Duodenal mucosa (tissue), 2 donors: ENCODE measurements around the gene LMTK2.
A peak's percentile ranks its signal among the peaks of the same experiment; 100 is the strongest.

ENCODE experiments used
- H3K27ac ChIP-seq: one replicate; pipeline ENCODE4 v1.7.0; 2013; ENCODE audit warnings: low read depth, low read length
- H3K27me3 ChIP-seq, 2 donors: one replicate each; pipeline ENCODE4 v1.7.0; 2013; ENCODE audit warnings: low read length in 2 of 2, control low read depth in 1 of 2; ENCODE audit not compliant: insufficient read depth in 2 of 2, control insufficient read depth in 1 of 2
- H3K36me3 ChIP-seq, 2 donors: one replicate each; pipeline ENCODE4 v1.7.0; 2013; ENCODE audit warnings: low read length in 2 of 2, control low read depth in 1 of 2; ENCODE audit not compliant: insufficient read depth in 2 of 2, control insufficient read depth in 1 of 2
- H3K4me1 ChIP-seq, 2 donors: one replicate each; pipeline ENCODE4 v1.7.0; 2013; ENCODE audit warnings: low read length in 2 of 2, control low read depth in 1 of 2; ENCODE audit not compliant: insufficient read depth in 2 of 2, control insufficient read depth in 1 of 2
- H3K4me3 ChIP-seq, 2 donors: one replicate each; pipeline ENCODE4 v1.7.0; 2013; ENCODE audit warnings: low read length in 2 of 2, low read depth in 1 of 2
- H3K9ac ChIP-seq, 2 donors: one replicate each; pipeline ENCODE4 v1.7.0; 2013; ENCODE audit warnings: low read length in 2 of 2, low read depth in 1 of 2
- H3K9me3 ChIP-seq, 2 donors: one replicate each; pipeline ENCODE4 v1.7.0; 2013; ENCODE audit warnings: low read length in 2 of 2, control low read depth in 1 of 2; ENCODE audit not compliant: control insufficient read depth in 1 of 2

The LMTK2 gene

DNA sequence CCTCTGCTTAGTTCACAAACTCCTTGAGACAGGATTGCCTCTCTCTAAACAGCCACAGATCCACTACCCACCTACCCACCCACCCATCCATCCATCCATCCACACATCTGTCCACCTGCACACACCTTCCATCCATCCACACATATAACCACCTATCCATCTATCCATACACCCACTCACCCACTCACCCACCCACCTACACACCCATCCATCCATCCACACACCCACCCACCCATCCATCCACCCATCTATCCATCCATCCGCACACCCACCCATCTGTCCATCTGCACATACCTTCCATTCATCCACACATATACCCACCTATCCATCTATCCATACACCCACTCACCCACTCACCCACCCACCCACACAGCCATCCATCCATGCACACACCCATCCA, 135.7 kb downstream of the LMTK2 start:
- Histone ChIP-seq H3K9ac (no peak overlapping the region), H3K4me1 (no peaks in the 10 kb centered on the region), H3K36me3 (peaks cover 4 to 25% of the 10 kb centered on the region in 2 donors), H3K9me3 (no peaks in the 10 kb centered on the region), H3K4me3 (no peak overlapping the region), H3K27me3 (no peaks in the 10 kb centered on the region), H3K27ac (no peak overlapping the region)

DNA sequence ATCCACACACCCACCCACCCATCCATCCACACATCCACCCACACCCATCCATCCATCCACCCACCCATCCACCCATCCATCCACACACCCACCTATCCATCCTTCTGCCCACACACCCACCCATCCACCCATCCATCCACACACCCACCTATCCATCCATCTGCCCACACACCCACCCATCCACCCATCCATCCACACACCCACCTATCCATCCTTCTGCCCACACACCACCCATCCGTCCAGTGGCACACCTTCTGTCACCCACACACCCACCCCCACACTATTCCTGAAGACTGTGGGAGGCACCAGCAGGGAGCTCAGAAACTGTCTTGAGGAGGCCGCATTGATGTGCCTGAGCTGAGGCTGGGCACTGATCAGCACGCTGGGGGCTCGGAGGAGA, 136.3 kb downstream of the LMTK2 start:
- no peak overlapping the region for H3K4me3 ChIP-seq
- H3K4me1 ChIP-seq = no peaks in the 10 kb centered on the region
- peaks cover 4 to 21% of the 10 kb centered on the region in 2 donors for H3K36me3 ChIP-seq
- H3K27ac ChIP-seq = no peak overlapping the region
- no peaks in the 10 kb centered on the region for H3K9me3 ChIP-seq
- H3K27me3 ChIP-seq = no peaks in the 10 kb centered on the region
- H3K9ac ChIP-seq = no peak overlapping the region

DNA sequence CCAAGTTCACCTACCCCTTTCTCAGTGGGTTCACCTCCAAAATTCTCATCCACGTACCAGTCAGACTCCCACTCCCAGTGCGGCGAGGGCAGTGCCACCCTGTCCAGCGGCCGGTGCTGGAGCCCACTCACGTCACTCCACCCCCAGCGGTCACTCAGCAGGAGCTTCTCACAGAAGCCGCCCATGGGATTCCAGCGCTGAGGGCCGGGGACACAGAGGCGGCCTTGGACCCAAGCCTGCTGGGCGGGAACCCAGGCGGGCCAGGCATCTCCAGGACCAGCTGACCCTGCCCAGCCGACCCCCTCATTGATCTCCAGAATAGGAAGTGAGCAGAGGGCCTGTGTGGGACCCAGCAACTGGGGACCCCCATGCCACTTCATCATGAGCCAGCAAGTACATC, 138.2 kb downstream of the LMTK2 start:
- no peak overlapping the region for H3K9ac ChIP-seq
- H3K36me3 ChIP-seq = peaks cover 0 to 10% of the 10 kb centered on the region in 2 donors

DNA sequence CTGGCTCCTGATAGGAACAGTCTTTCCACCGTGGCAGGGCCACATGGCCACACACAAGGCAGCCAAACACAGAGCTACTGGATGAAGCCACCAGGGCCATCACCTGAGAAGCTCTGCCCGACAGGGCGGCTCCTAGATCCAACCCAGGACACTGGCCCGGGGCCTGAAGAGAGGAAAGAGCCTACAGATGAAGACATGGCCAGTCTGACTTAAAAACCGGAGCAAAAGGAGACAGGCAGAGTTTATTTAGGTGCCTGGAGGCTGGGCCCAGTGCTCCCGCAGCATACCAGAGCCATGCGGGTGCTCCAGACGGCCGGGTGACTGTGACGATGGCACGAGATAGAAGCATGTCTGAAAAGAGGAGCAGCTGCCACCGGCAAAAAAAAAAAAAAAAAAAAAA, 141.5 kb downstream of the LMTK2 start:
- H3K27ac ChIP-seq = no peak overlapping the region
- H3K4me1 ChIP-seq = peaks cover 23 to 26% of the 10 kb centered on the region in 2 donors
- no peaks in the 10 kb centered on the region for H3K27me3 ChIP-seq
- H3K9ac ChIP-seq = no peak overlapping the region
- H3K4me3 ChIP-seq = no peak overlapping the region
- H3K36me3 ChIP-seq = peaks cover 0 to 7% of the 10 kb centered on the region in 2 donors
- no peaks in the 10 kb centered on the region for H3K9me3 ChIP-seq

More for the DNA sequence above, 138.2 kb downstream of the LMTK2 start:
- no peaks in the 10 kb centered on the region for H3K9me3 ChIP-seq
- H3K27me3 ChIP-seq = no peaks in the 10 kb centered on the region
- H3K4me1 ChIP-seq = peaks cover under 1 to 4% of the 10 kb centered on the region in 2 donors
- H3K4me3 ChIP-seq = no peak overlapping the region
- no peak overlapping the region for H3K27ac ChIP-seq

DNA sequence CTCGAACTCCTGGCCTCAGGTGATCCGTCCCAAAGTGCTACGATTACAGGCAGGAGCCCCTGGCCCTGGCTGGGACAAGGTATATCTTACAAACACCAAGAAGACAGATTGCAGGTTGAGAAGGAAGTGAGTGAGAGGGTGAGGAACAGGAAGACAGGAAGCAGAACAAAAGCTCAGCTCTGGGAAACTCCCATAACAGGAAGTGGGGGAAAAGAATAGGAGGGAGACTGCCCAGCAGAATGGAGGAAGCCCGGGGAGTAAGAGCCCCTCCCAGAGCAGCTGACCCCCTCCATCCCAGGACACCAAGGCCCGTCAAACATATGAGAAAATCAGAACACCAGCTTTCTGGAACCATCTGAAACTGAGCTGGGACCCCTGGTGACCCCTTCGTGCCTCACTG, 142.4 kb downstream of the LMTK2 start:
- Histone ChIP-seq H3K27ac (no peak overlapping the region), H3K9ac (no peak overlapping the region), H3K4me1 (peaks cover 28 to 30% of the 10 kb centered on the region in 2 donors), H3K36me3 (peaks cover 0 to 6% of the 10 kb centered on the region in 2 donors), H3K4me3 (no peak overlapping the region), H3K9me3 (no peaks in the 10 kb centered on the region), H3K27me3 (no peaks in the 10 kb centered on the region)

DNA sequence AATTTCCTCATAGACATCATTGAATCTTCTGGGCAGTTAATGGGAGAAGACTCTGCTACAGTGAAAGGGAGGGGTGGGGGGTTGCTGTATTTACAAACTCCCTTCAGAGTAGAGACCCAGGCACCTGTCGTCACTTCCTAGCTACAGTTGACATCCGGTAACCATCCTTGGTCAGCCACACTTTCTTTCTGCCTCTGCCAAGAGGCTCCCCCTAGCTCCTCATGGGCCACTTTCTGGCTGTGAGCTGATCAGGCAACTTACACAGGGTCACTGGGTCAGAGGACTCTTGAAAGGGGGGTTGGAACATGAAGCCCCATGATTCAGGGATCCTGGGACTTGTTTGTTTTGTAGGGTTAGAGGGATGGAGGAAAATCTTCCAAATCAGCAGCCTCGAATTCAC, 144.1 kb downstream of the LMTK2 start:
- Histone ChIP-seq H3K4me1 (peaks cover 28 to 30% of the 10 kb centered on the region in 2 donors), H3K36me3 (peaks cover 0 to 6% of the 10 kb centered on the region in 2 donors), H3K9ac (peak overlapping the region; percentile 81 to 84), H3K27ac (peak overlapping the region; percentile 26), H3K4me3 (peak overlapping the region; percentile 96 to 97), H3K27me3 (no peaks in the 10 kb centered on the region), H3K9me3 (no peaks in the 10 kb centered on the region)

DNA sequence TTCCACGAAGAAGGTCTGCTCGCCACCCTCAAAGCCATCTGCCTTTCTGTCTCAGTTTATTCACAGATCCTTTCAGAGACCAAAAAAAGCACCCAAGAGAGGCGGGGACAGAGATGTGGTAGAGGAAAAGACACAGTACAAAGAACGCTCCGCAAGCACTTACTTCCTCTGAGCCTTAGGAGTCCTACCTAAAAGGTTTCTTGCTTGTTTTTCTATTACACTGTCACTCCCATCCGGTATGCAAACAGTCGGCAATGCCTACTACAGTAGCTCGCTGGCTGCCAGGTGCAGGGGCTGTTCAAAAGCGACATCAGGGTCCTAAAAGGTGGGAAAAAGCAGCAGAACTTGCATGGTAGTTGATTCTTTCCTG, 144.6 kb downstream of the LMTK2 start:
- Histone ChIP-seq H3K9ac (peak overlapping the region; percentile 81 to 84), H3K36me3 (peaks cover 0 to 6% of the 10 kb centered on the region in 2 donors), H3K4me1 (peaks cover 28 to 30% of the 10 kb centered on the region in 2 donors), H3K27me3 (no peaks in the 10 kb centered on the region), H3K27ac (peak overlapping the region; percentile 88), H3K4me3 (peak overlapping the region; percentile 96 to 97), H3K9me3 (no peaks in the 10 kb centered on the region)

DNA sequence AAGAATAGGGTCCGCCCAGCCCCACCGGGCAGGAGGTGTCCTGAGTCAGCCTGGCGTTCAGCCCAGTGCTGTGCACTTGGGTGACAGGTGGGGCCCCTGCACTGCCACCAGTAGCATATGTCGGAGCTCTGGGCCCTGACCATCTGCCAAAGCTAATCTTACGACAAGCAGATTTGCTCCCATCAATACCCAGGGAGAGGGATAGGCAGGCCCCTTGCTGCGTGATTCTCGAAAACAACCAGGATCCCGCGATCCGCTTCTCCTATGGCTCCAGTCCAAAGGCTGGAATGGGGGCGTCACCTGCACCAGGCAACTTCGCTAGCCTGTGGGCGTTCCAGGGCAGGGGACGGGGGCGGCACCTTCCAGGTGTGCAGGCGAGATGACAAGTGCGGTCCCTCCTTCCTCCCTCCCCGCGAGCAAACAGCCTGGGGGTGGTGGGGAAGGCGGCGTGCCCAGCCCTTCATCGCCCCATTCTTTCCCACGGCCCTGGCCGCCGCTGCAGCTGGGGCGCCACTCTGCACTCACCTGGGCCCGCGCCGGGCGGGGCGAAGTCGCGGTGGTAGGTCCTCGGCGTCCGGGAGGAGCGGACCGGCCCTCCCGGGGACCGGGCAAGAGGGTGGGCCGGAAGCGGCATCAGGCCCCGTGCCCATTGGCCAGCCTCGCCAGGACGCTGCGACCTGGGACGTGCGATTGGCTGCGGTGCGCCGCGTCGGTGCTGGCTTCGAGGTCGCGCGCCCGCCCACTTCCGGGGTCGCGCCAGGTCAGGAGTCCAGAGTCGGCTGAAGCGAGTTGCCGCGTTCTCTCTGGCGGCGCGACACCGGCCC, 145.2 kb downstream of the LMTK2 start, which contains the start of gene TECPR1:
Gene TECPR1 (minus strand): TSS at position 632 of the 824 bp plus-strand sequence. CDS start 6,086 bp downstream, outside the sequence.
- peak within 1 kb of the TSS; percentile 81 to 84 for H3K9ac ChIP-seq

DNA sequence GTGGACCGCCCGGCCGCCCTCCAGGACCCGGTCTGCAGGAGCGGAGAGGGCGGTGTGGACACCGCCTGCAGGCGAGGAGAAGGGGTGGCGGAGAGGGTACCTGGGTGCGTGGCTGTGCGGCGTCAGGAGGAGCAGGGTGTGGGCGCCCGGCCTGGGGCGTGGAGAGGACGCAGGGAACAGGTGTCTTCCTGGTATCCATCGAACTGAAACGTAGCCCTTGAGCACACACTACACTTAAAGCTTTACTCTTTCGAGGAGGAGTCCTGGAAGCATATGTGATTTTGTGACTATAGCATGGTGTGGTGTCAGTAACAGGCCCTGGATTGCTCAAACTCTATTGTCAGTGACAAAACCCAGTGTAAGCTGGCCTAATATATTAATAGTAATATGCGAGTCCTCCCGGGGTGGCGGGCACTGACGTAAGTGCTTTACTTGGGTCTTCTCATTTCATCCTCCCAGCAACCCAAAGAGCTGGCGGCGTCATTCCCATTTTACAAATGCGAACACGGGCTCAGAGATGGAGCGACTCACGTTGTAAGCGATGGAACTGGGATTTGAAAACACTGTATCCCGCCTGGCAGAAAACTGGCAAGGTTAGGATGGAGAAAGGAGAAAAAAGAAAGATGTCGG, 145.9 kb downstream of the LMTK2 start:
- H3K27ac ChIP-seq = peak overlapping the region; percentile 88
- H3K36me3 ChIP-seq = peaks cover 0 to 13% of the 10 kb centered on the region in 2 donors
- H3K9ac ChIP-seq = peak overlapping the region; percentile 81 to 84
- H3K9me3 ChIP-seq = no peaks in the 10 kb centered on the region
- no peaks in the 10 kb centered on the region for H3K27me3 ChIP-seq
- peak overlapping the region; percentile 96 to 97 for H3K4me3 ChIP-seq
- peaks cover 28 to 30% of the 10 kb centered on the region in 2 donors for H3K4me1 ChIP-seq

More for the DNA sequence above, 145.2 kb downstream of the LMTK2 start, which contains the start of gene TECPR1:
- H3K9me3 ChIP-seq = no peaks in the 10 kb centered on the region
- peak within 1 kb of the TSS; percentile 96 to 97 for H3K4me3 ChIP-seq
- H3K27ac ChIP-seq = peak within 1 kb of the TSS; percentile 88
- H3K4me1 ChIP-seq = peaks cover 28 to 30% of the 10 kb centered on the region in 2 donors
- no peaks in the 10 kb centered on the region for H3K27me3 ChIP-seq
- H3K36me3 ChIP-seq = peaks cover 0 to 8% of the 10 kb centered on the region in 2 donors

DNA sequence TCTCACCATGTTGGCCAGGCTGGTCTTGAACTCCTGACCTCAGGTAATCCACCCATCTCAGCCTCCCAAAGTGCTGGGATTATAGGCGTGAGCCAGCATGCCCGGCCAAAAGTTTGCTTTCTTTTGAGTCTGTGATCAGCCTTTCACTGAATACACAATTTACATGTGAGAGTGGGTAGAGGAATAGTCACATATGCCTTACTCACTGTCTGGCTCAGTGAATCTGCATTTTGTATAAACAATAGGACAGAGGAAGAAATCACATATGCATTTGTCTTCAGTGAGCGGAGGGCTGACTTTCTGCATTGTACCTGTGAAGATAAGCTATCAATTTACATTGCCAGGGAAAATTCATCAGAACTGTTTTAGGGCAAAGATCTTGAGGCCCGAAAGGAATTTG, 147.9 kb downstream of the LMTK2 start:
- peaks cover 25 to 31% of the 10 kb centered on the region in 2 donors for H3K4me1 ChIP-seq
- no peak overlapping the region for H3K27ac ChIP-seq
- H3K4me3 ChIP-seq = no peak overlapping the region

More for the DNA sequence above, 147.9 kb downstream of the LMTK2 start:
- H3K9me3 ChIP-seq = no peaks in the 10 kb centered on the region
- no peak overlapping the region for H3K9ac ChIP-seq
- H3K36me3 ChIP-seq = peaks cover 0 to 20% of the 10 kb centered on the region in 2 donors
- H3K27me3 ChIP-seq = no peaks in the 10 kb centered on the region
